Measurements from ENCODE around the gene OR4F6. TPM values are rescaled to one million over a fixed set of nuclear protein-coding genes. Genes with fewer than 3 reads are reported as not detected.

Gene OR4F6
- total RNA-seq, 2 experiments from 2014 or later, result not detected

GRCh38 chr15:101808201-101808600, 4.9 kb downstream of the OR4F6 start:
- Mint-ChIP-seq H3K9me3 (no peaks in the 10 kb centered on the region), H3K27ac (no peak overlapping the region), H3K27me3 (peaks cover 30% of the 10 kb centered on the region), H3K4me1 (ENCODE audit: low read depth) (no peaks in the 10 kb centered on the region), H3K4me3 (no peak overlapping the region), H3K36me3 (ENCODE audit: low read depth) (no peaks in the 10 kb centered on the region)
- no peak for ATAC-seq
- ChIA-PET POLR2A (no interaction called here), CTCF (no interaction called here)
- intact Hi-C loops (cut with micrococcal nuclease), result no loop called here
- no peak for TF ChIP-seq CTCF (IDR thresholded peaks at IDR 0.05)
- no peak for DNase-seq

GRCh38 chr15:101810456-101810855, 7.1 kb downstream of the OR4F6 start:
- ChIA-PET POLR2A (no interaction called here), CTCF (interaction anchor here (0.9 kb wide), 1 partner anchor 22 kb away, joined by 3 read pairs; no protein-coding TSS in a partner anchor)
- Mint-ChIP-seq H3K4me1 (ENCODE audit: low read depth) (no peaks in the 10 kb centered on the region), H3K27ac (no peak overlapping the region), H3K4me3 (no peak overlapping the region), H3K9me3 (no peaks in the 10 kb centered on the region), H3K36me3 (ENCODE audit: low read depth) (no peaks in the 10 kb centered on the region), H3K27me3 (peaks cover 32% of the 10 kb centered on the region)
- DNase-seq (no peak), ATAC-seq (no peak)
- TF ChIP-seq CTCF (IDR thresholded peaks at IDR 0.05), result no peak
- intact Hi-C loops (cut with micrococcal nuclease), result no loop called here

GRCh38 chr15:101810876-101811275, 7.6 kb downstream of the OR4F6 start:
- Mint-ChIP-seq H3K9me3 (no peaks in the 10 kb centered on the region), H3K4me3 (no peak overlapping the region), H3K27ac (no peak overlapping the region), H3K36me3 (ENCODE audit: low read depth) (no peaks in the 10 kb centered on the region), H3K4me1 (ENCODE audit: low read depth) (no peaks in the 10 kb centered on the region), H3K27me3 (peaks cover 32% of the 10 kb centered on the region)
- no peak for ATAC-seq
- CTCF ChIA-PET, result interaction anchor here (0.9 kb wide), 1 partner anchor 22 kb away, joined by 3 read pairs; no protein-coding TSS in a partner anchor
- no peak for TF ChIP-seq CTCF (IDR thresholded peaks at IDR 0.05)
- no peak for DNase-seq
- intact Hi-C loops (cut with micrococcal nuclease), result no loop called here
- POLR2A ChIA-PET, result no interaction called here

DNA sequence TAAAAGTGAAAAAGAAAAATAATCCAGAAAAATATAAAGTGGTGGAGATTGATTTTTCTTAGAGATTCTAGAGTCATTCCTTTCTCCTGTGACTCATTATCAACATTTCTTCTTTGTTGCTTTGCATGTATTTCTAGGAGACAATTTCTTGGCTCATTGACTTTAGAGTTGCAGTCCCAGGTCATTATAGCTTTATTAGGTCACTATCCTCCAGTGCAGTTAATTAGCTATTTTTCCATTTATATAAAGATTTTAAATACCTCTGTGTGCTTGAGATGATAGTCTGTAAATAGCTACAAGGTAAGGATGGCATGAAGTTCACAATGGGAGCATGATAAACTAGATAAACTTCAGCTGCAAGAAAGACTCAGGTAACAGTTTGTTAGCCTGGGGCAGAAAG, 8.6 kb downstream of the OR4F6 start, which contains the start of gene OR4F15:
TSS of gene OR4F15 (plus strand) at position 301 of the 400 bp plus-strand sequence. CDS start 5,985 bp downstream, outside the sequence.
- DNase-seq, result no peak
- ATAC-seq, result no peak
- Mint-ChIP-seq H3K9me3 (no peaks in the 10 kb centered on the region), H3K4me1 (ENCODE audit: low read depth) (no peaks in the 10 kb centered on the region), H3K36me3 (ENCODE audit: low read depth) (no peaks in the 10 kb centered on the region), H3K4me3 (no peak within 1 kb of the TSS), H3K27ac (no peak within 1 kb of the TSS), H3K27me3 (peaks cover 29% of the 10 kb centered on the region)
- intact Hi-C loops (cut with micrococcal nuclease), result no loop called here
- ChIA-PET POLR2A (no interaction called here), CTCF (no interaction called here)
- no peak for TF ChIP-seq CTCF (IDR thresholded peaks at IDR 0.05)

DNA sequence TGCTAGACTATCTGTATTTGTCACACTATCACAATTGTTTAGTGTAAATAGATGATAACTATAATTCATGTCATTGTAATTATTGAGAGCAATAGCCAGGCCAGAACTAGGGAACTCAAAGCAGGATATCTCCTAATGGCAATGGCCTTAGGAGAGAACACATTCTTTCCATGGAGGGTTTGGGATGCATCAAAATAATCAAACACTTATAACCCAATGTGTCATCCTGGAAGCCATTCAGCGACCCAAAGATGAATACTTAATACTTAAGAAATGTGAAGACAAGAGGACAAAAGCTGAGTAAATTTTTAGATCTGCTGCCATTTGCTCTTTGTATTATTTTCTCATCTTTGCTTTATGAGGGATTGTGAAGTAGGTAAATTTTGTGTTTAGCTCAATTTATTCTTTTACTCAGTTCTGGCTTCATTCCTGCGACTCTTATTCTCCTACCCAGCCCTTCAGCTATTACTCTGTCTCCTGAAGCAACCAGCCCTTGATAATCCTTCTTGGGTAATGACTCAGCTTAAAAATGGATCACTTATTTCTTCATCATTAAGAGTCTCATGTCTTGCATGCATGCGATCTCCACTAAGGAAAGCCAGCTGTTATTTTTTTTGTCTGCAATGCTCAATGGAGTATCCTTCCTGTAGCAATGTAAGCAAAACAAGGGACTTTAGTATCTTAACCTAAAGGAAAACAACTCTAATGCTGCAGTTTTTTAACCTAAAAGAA, 10.7 kb downstream of the OR4F6 start:
- DNase-seq (no peak), ATAC-seq (no peak)
- TF ChIP-seq CTCF (IDR thresholded peaks at IDR 0.05), result no peak
- Mint-ChIP-seq H3K4me1 (ENCODE audit: low read depth) (no peaks in the 10 kb centered on the region), H3K4me3 (no peak overlapping the region), H3K27ac (no peak overlapping the region), H3K36me3 (ENCODE audit: low read depth) (no peaks in the 10 kb centered on the region), H3K27me3 (peaks cover 30% of the 10 kb centered on the region), H3K9me3 (no peaks in the 10 kb centered on the region)
- CTCF ChIA-PET, result no interaction called here
- intact Hi-C loops (cut with micrococcal nuclease), result no loop called here
- POLR2A ChIA-PET, result no interaction called here
